Thymus (tissue), 11 donors: Measurements from ENCODE around the gene NRG3. TPM values are rescaled to one million over a fixed set of nuclear protein-coding genes. Genes with fewer than 3 reads are reported as not detected.

Experiments
- DNase-seq, 9 donors: peaks; one replicate each; pipeline ENCODE4 v3.0.0-alpha.2; 2013; ENCODE audit warnings: low spot score in 9 of 9, low read depth in 6 of 9, missing footprints in 1 of 9
- H3K27ac ChIP-seq, 2 donors: one replicate each; pipeline ENCODE4 v1.5.1; 2013; ENCODE audit warnings: control low read depth in 1 of 2, low read depth in 1 of 2, low read length in 1 of 2, mild to moderate bottlenecking in 1 of 2, moderate library complexity in 1 of 2
- H3K27me3 ChIP-seq, 2 donors: one replicate each; pipeline ENCODE4 v1.5.1; 2013; ENCODE audit warnings: low read length in 1 of 2; ENCODE audit not compliant: control insufficient read depth in 2 of 2, insufficient read depth in 1 of 2
- H3K36me3 ChIP-seq, 2 donors: one replicate each; pipeline ENCODE4 v1.5.1; 2013; ENCODE audit warnings: low read length in 1 of 2, mild to moderate bottlenecking in 1 of 2, moderate library complexity in 1 of 2; ENCODE audit not compliant: control insufficient read depth in 2 of 2, insufficient read depth in 2 of 2
- H3K4me1 ChIP-seq, 2 donors: one replicate each; pipeline ENCODE4 v1.5.1; 2013; ENCODE audit warnings: low read length in 2 of 2; ENCODE audit not compliant: control insufficient read depth in 2 of 2, insufficient read depth in 2 of 2
- H3K4me3 ChIP-seq, 2 donors: one replicate each; pipeline ENCODE4 v1.5.1; 2013; ENCODE audit warnings: low read length in 2 of 2, control low read depth in 1 of 2, mild to moderate bottlenecking in 1 of 2
- H3K9me3 ChIP-seq, 2 donors: one replicate each; pipeline ENCODE4 v1.5.1; 2013; ENCODE audit warnings: low read length in 1 of 2, mild to moderate bottlenecking in 1 of 2; ENCODE audit not compliant: control insufficient read depth in 2 of 2, insufficient read depth in 1 of 2
- WGBS: extraction: QIAGEN DNeasy Blood & Tissue Kit; methylation state at CpG from one replicate; pipeline ENCODE4 v1.1.7; 2013; 5-methylcytosine and 5-hydroxymethylcytosine counted together
- polyA plus RNA-seq: library from polyadenylated mRNA; stranded (reverse); fragments of 200-250 nt; gene quantifications from one replicate; pipeline ENCODE4 v1.2.3, GENCODE V29; 2013
- total RNA-seq: library from RNA; stranded (reverse); fragments of 120-200 nt; gene quantifications from one replicate; pipeline ENCODE4 v1.2.4, GENCODE V29; 2013
- donor health status: healthy.

Gene NRG3
- total and polyA plus RNA-seq, 2 donors = 0.09 TPM; not detected in 1

GRCh38 chr10:82190432-82191260 lies 315.7 kb downstream of the NRG3 start:
- no peaks in the 10 kb centered on the region for H3K36me3 ChIP-seq
- no peak overlapping the region for H3K27ac ChIP-seq
- H3K4me1 ChIP-seq = no peaks in the 10 kb centered on the region
- 68% methylated on average over 5 of the region's 5 CpGs for WGBS
- no peaks in the 10 kb centered on the region for H3K27me3 ChIP-seq
- H3K4me3 ChIP-seq = no peak overlapping the region
- no peak for DNase-seq
- H3K9me3 ChIP-seq = no peaks in the 10 kb centered on the region

DNA sequence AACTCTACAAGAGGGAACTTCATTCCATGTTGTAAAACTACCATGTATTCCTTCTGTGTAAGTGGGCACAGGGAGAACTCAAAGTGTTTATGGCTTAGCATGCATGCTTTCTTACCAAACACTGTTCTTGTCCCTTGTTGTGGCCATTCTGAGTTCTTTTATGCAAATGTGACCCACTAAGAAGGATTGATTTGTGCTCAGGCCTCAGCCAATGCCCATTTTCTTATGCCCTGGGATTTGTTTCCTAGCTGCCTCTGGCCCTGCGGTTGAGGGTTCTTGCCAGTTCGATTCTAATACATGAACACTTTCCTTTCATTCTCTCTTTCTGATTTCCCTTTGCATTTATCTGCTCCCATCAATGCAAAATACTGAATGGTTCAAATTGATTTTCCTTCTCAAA lies 316.7 kb downstream of the NRG3 start:
- DNase-seq = no peak
- H3K4me1 ChIP-seq = no peaks in the 10 kb centered on the region
- H3K4me3 ChIP-seq = no peak overlapping the region
- H3K27me3 ChIP-seq = no peaks in the 10 kb centered on the region
- no peaks in the 10 kb centered on the region for H3K9me3 ChIP-seq
- H3K36me3 ChIP-seq = no peaks in the 10 kb centered on the region
- no peak overlapping the region for H3K27ac ChIP-seq
- WGBS = 69% methylated on average over 2 of the region's 2 CpGs

DNA sequence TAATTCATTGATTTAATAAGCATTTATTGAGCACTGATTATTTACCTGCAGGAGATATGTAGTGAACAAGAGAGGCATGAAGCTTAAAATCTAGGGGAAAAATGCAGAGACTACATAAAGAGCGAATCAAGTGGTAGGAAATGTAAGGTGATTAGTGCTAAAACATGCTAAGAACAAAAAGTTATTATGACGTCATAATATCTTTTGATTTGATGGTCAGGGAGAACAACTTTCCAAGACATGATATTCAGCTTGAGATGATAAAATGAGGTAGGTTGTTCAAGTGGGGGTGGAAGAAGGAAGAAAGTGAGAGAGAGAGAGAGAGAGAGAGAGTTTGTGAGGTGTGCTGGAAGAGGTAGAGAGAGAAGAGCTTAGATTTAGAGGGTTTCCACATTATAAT lies 317.7 kb downstream of the NRG3 start:
- Histone ChIP-seq H3K27ac (no peak overlapping the region), H3K27me3 (no peaks in the 10 kb centered on the region), H3K36me3 (no peaks in the 10 kb centered on the region), H3K9me3 (no peaks in the 10 kb centered on the region), H3K4me1 (no peaks in the 10 kb centered on the region), H3K4me3 (no peak overlapping the region)
- no peak for DNase-seq
- WGBS = 90% methylated on average over 2 of the region's 2 CpGs

DNA sequence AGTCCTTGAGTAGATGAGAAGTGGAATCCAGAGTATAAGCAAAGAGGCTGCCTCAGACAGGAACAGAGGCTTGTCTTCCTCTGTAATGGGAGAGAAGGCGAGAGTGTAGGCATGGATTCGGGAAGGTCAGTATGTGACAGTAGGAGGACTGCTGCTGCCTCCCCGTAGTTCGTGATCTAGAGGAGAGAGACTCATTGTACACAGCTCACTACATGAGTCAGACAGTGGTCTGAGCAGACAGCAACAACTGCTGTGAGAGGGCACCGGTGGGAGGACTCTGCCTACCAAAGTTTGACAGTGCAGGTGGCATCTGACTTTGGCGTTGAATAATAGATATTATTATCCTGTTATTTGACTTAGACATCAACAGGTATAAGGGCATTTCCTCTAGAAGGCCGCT lies 319.4 kb downstream of the NRG3 start:
- no peak for DNase-seq
- Histone ChIP-seq H3K9me3 (no peaks in the 10 kb centered on the region), H3K36me3 (no peaks in the 10 kb centered on the region), H3K27ac (no peak overlapping the region), H3K27me3 (no peaks in the 10 kb centered on the region), H3K4me1 (no peaks in the 10 kb centered on the region), H3K4me3 (no peak overlapping the region)
- 94% methylated on average over 7 of the region's 7 CpGs for WGBS

GRCh38 chr10:82206831-82207230 lies 331.8 kb downstream of the NRG3 start:
- no peak for DNase-seq
- 96% methylated on average over 2 of the region's 2 CpGs for WGBS
- Histone ChIP-seq H3K27me3 (no peaks in the 10 kb centered on the region), H3K4me3 (no peak overlapping the region), H3K36me3 (no peaks in the 10 kb centered on the region), H3K4me1 (no peaks in the 10 kb centered on the region), H3K27ac (no peak overlapping the region), H3K9me3 (no peaks in the 10 kb centered on the region)

GRCh38 chr10:82208726-82209125 lies 333.7 kb downstream of the NRG3 start:
- Histone ChIP-seq H3K27me3 (no peaks in the 10 kb centered on the region), H3K4me3 (no peak overlapping the region), H3K4me1 (no peaks in the 10 kb centered on the region), H3K36me3 (no peaks in the 10 kb centered on the region), H3K9me3 (no peaks in the 10 kb centered on the region), H3K27ac (no peak overlapping the region)
- no peak for DNase-seq
- 85% methylated on average over 2 of the region's 2 CpGs for WGBS

DNA sequence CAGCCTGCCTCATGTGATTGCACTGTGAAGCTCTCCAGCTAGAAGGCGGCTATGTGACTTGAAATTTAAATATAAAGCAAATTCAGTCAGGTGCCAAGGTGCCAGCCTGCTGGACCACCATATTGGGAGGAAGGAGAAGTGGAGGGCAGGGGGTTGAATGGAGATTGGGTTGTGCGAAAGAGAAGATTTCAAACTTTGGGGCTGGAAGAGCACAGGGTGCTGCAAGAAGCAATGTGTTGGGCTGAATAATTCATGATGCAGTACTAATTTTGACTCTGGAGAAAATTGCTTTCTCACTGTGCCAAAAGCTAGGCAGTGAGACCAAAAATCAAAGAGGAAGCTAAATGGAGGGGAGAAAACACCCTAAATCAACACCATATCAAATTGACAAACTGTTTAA lies 335.3 kb downstream of the NRG3 start:
- H3K4me3 ChIP-seq = no peak overlapping the region
- 95% methylated on average over 2 of the region's 2 CpGs for WGBS
- H3K27ac ChIP-seq = no peak overlapping the region
- H3K36me3 ChIP-seq = no peaks in the 10 kb centered on the region
- no peaks in the 10 kb centered on the region for H3K27me3 ChIP-seq
- no peak for DNase-seq
- no peaks in the 10 kb centered on the region for H3K4me1 ChIP-seq
- H3K9me3 ChIP-seq = no peaks in the 10 kb centered on the region

GRCh38 chr10:82211346-82211745 lies 336.4 kb downstream of the NRG3 start:
- Histone ChIP-seq H3K4me1 (no peaks in the 10 kb centered on the region), H3K9me3 (no peaks in the 10 kb centered on the region), H3K27ac (no peak overlapping the region), H3K4me3 (no peak overlapping the region), H3K27me3 (no peaks in the 10 kb centered on the region), H3K36me3 (no peaks in the 10 kb centered on the region)
- WGBS = 48% methylated on average over 3 of the region's 3 CpGs
- no peak for DNase-seq

DNA sequence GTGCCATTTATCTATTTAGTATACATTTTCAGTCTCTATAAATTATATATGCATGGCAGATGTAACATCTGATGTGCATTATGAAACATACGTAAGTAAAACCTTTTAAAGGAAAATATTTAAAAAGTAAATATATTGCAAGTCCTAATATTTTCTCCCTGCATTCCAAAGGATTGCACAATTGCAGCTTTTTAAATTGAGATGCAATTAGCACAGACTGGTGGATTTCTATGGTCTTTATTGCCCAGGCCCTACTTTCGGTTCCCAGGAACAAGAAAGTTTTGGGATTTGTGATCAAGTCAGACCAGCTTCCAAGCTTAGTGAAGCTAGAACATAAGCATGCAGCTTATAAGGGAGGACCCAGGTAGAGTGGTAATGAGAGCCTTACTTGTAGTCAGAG lies 337.8 kb downstream of the NRG3 start:
- DNase-seq = no peak
- no peaks in the 10 kb centered on the region for H3K27me3 ChIP-seq
- H3K4me1 ChIP-seq = no peaks in the 10 kb centered on the region
- no peak overlapping the region for H3K4me3 ChIP-seq
- H3K36me3 ChIP-seq = no peaks in the 10 kb centered on the region
- H3K27ac ChIP-seq = no peak overlapping the region
- H3K9me3 ChIP-seq = no peaks in the 10 kb centered on the region
- 93% methylated on average over 2 of the region's 2 CpGs for WGBS
